HG02610 (cell line): ENCODE results near the gene SPTBN1.

Experiments
- ATAC-seq: cut with Tn5 transposase; IDR thresholded peaks from one replicate; pipeline ENCODE4 v1.9.1; 2021; ENCODE audit warnings: mild to moderate bottlenecking, moderate library complexity; ENCODE audit not compliant: unreplicated experiment

SPTBN1 gene

GRCh38 chr2:54587171-54588016, 131.3 kb downstream of the SPTBN1 start:
- ATAC-seq = no peak

- ATAC-seq = peak; percentile 24
Measured at GRCh38 chr2:54588244-54588899, 132.2 kb downstream of the SPTBN1 start.

GRCh38 chr2:54589038-54589339, 132.9 kb downstream of the SPTBN1 start:
- ATAC-seq = no peak

GRCh38 chr2:54589340-54590215, 133.5 kb downstream of the SPTBN1 start:
- peak; percentile 34 for ATAC-seq

- ATAC-seq = no peak
Measured at GRCh38 chr2:54590216-54591120, 134.3 kb downstream of the SPTBN1 start.

GRCh38 chr2:54591551-54591950, 135.4 kb downstream of the SPTBN1 start:
- no peak for ATAC-seq

GRCh38 chr2:54593249-54593648, 137.1 kb downstream of the SPTBN1 start:
- no peak for ATAC-seq

GRCh38 chr2:54594048-54594447, 137.9 kb downstream of the SPTBN1 start:
- ATAC-seq = no peak

GRCh38 chr2:54595161-54595803, 139.2 kb downstream of the SPTBN1 start:
- no peak for ATAC-seq

- ATAC-seq = no peak
Measured at GRCh38 chr2:54595999-54596902, 140.1 kb downstream of the SPTBN1 start.

GRCh38 chr2:54597153-54597848, 141.2 kb downstream of the SPTBN1 start:
- peak; percentile 40 for ATAC-seq

- no peak for ATAC-seq
Measured at GRCh38 chr2:54598347-54599325, 142.5 kb downstream of the SPTBN1 start.

- no peak for ATAC-seq
Measured at GRCh38 chr2:54599326-54599710, 143.2 kb downstream of the SPTBN1 start.

GRCh38 chr2:54599914-54600313, 143.8 kb downstream of the SPTBN1 start:
- no peak for ATAC-seq

GRCh38 chr2:54601339-54601738, 145.2 kb downstream of the SPTBN1 start:
- no peak for ATAC-seq

- ATAC-seq = peak; percentile 29
Measured at GRCh38 chr2:54602736-54603322, 146.7 kb downstream of the SPTBN1 start.

- ATAC-seq = peak; percentile 6
Measured at GRCh38 chr2:54603357-54603756, 147.2 kb downstream of the SPTBN1 start.
